ENCODE results near the gene PHACTR1.

Gene PHACTR1

DNA sequence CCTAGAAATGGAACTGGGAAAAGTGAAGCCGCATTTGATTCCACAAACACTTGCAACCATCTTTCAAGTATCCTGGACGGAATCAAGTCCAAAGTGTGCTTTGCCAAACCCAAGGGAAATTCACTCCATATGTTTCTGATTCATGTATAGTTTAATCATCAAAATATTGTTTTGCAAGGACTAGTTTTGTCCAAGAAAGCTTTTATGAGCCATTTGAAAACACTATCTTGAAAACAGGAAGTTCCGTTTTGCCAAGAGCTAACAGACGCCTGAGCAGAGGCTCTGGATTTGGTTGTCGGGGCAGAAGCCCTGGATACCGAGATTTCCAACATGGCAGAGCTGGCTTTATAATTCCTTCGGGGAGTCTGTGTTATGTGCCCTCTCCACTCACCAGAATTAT lies 251.1 kb downstream of the PHACTR1 start:
- no peak overlapping the region for H3K4me3 ChIP-seq (ENCODE audit: low read depth, low read length)
- TF ChIP-seq, protein P1, sequence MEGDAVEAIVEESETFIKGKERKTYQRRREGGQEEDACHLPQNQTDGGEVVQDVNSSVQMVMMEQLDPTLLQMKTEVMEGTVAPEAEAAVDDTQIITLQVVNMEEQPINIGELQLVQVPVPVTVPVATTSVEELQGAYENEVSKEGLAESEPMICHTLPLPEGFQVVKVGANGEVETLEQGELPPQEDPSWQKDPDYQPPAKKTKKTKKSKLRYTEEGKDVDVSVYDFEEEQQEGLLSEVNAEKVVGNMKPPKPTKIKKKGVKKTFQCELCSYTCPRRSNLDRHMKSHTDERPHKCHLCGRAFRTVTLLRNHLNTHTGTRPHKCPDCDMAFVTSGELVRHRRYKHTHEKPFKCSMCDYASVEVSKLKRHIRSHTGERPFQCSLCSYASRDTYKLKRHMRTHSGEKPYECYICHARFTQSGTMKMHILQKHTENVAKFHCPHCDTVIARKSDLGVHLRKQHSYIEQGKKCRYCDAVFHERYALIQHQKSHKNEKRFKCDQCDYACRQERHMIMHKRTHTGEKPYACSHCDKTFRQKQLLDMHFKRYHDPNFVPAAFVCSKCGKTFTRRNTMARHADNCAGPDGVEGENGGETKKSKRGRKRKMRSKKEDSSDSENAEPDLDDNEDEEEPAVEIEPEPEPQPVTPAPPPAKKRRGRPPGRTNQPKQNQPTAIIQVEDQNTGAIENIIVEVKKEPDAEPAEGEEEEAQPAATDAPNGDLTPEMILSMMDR (IDR thresholded peaks at IDR 0.05; ENCODE audit: insufficient read depth, low read depth, low read length, missing control alignments): no peak
- DNase-seq (ENCODE audit: low read depth): no peak

DNA sequence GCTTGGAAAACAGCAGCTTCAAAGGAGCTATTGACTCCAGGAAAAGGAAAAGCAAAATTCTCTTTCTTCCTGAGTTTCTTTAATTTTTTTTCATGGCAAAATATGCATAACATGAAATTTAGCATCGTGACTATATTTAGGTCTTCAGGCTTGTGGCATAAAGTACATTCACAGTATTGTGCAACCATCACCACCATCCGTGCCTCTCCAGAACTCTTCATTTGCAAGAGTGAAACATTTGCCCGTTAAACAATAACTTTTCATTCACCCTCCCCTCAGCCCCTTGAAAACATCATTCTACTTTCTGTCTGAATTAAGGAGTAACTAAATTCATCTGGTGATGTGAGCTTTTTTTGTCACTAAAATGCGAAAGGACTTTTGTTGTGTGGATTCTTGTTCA lies 251.7 kb downstream of the PHACTR1 start:
- DNase-seq (ENCODE audit: low read depth): no peak
- H3K4me3 ChIP-seq (ENCODE audit: low read depth, low read length): no peak overlapping the region
- TF ChIP-seq, protein P1 (IDR thresholded peaks at IDR 0.05; ENCODE audit: insufficient read depth, low read depth, low read length, missing control alignments): no peak

DNA sequence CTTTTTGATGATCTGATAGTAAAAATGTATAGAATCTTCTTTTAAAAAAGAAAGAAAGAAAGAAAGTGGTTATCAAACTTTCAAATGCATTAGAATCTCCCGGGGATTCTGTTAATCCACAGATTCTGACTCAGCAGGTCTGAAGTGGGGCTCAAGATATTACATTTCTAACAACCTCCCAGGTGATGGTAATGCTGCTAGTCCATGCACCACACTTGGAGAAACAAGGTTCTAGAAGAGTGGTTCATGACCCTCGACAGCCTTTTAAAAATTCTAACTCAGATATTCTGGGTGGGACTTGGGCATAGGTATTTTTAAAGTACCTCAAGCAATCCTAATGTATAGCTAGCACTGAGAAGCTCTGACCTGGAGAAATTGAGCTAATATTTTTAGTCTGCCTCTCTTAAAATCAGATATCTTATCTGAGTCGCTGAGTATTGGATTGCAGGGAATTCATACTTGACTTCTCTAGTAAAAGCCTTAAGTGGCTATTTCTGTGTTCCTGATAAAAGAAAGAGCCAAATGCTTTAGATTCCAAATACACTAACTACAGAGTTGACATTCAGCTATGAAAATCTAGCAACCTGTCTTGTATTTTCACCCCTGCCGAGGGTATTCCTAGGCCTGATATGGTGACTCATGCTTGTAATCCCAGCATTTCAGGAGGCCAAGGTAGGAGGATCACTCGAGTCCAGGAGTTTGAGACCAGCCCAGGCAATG lies 252.4 kb downstream of the PHACTR1 start:
- DNase-seq (ENCODE audit: low read depth): no peak
- no peak overlapping the region for H3K4me3 ChIP-seq (ENCODE audit: low read depth, low read length)
- TF ChIP-seq, protein P1 (IDR thresholded peaks at IDR 0.05; ENCODE audit: insufficient read depth, low read depth, low read length, missing control alignments): no peak

DNA sequence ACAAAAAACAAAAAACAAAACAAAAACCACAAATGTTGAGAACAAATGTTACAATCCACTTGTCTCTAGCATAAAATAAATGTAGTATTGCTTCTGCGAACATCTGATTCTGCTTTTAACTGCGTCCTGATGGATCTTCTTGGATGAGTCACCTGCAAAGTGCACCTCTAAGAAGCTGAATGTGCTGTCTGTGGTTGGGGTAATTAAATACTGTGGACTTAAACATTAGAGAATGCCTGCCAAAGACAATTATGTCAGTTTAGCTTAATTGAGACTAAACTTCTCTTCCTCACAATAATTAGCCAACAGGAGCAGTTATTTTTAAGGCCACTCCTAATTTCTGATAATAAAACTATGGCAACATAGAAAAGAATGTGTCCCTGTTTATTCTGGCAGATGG lies 253.4 kb downstream of the PHACTR1 start:
- H3K4me3 ChIP-seq (ENCODE audit: low read depth, low read length): no peak overlapping the region
- no peak for DNase-seq (ENCODE audit: low read depth)
- TF ChIP-seq, protein P1 (IDR thresholded peaks at IDR 0.05; ENCODE audit: insufficient read depth, low read depth, low read length, missing control alignments): no peak

DNA sequence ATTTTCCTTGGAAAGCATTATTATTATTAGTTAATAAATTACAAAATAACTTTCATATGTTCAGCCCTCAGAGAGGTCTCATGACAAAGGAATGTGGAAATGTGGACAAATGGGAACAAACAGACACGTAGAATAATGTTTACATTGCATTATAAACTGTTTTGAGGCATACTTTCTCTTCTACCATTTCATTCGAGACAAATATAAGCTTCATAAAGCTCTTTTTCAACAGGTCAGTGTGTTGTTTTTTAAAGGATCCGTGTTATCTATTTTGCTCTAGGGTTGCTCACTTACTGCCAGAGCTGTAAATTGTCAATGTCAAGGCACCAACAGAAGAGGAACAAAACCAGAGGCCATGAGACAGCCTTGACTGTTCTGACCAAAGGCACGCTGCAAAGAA lies 256.8 kb downstream of the PHACTR1 start:
- no peak for DNase-seq (ENCODE audit: low read depth)
- no peak overlapping the region for H3K4me3 ChIP-seq (ENCODE audit: low read depth, low read length)
- TF ChIP-seq, protein P1 (IDR thresholded peaks at IDR 0.05; ENCODE audit: insufficient read depth, low read depth, low read length, missing control alignments): no peak

- H3K4me3 ChIP-seq (ENCODE audit: low read depth, low read length): no peak overlapping the region
- TF ChIP-seq, protein P1 (IDR thresholded peaks at IDR 0.05; ENCODE audit: insufficient read depth, low read depth, low read length, missing control alignments): no peak
- DNase-seq (ENCODE audit: low read depth): no peak
Measured at GRCh38 chr6:12974551-12974950, 258.0 kb downstream of the PHACTR1 start.

DNA sequence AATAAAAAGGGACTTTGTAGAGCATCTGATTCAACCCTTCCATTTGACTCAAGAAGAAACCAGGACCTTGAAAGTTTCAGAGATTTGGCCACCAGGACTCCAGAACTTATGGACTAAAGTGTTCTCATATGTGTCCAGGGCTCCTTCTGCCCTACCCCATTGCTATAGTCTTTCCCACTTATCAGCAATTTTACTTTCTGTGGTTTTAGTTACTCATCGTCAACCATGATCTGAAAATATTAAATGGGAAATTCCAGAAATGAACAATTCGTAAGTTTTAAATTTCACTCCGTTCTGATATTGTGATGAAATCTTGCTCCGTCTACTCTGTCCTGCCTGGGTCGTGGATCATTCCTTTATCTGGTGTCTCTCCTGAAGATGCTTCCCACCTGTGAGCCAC lies 259.8 kb downstream of the PHACTR1 start:
- DNase-seq (ENCODE audit: low read depth): no peak
- no peak overlapping the region for H3K4me3 ChIP-seq (ENCODE audit: low read depth, low read length)
- TF ChIP-seq, protein P1 (IDR thresholded peaks at IDR 0.05; ENCODE audit: insufficient read depth, low read depth, low read length, missing control alignments): no peak

All from GM12865 (cell line).